ENCODE data around the gene DCAF16. TPM values are rescaled to one million over a fixed set of nuclear protein-coding genes. Genes with fewer than 3 reads are reported as not detected.

Gene DCAF16
- total RNA-seq, 1 experiment from 2014 or later: 18.9 TPM

GRCh38 chr4:17809667-17810066 is 890 bp downstream of the DCAF16 start:
- no peak for DNase-seq (ENCODE audit: low read depth in 1 of 2, low spot score in 2 of 2)
- Histone ChIP-seq H3K9me3 (replicated peaks) (no peaks in the 10 kb centered on the region), H3K4me1 (replicated peaks) (peaks cover 5% of the 10 kb centered on the region), H3K4me3 (peak overlapping the region; percentile 80), H3K36me3 (peaks cover 17% of the 10 kb centered on the region), H3K27ac (peak overlapping the region; percentile 87; the same call in 1 of the 2 replicates), H3K27me3 (replicated peaks) (no peaks in the 10 kb centered on the region)

GRCh38 chr4:17807446-17807845 is 3.1 kb downstream of the DCAF16 start:
- peaks cover 30% of the 10 kb centered on the region for H3K36me3 ChIP-seq
- no peaks in the 10 kb centered on the region for H3K27me3 ChIP-seq (replicated peaks)
- H3K27ac ChIP-seq: no peak overlapping the region
- peak in 1 of 2 experiments; percentile 34 for DNase-seq (ENCODE audit: low read depth in 1 of 2, low spot score in 2 of 2)
- peaks cover 5% of the 10 kb centered on the region for H3K4me1 ChIP-seq (replicated peaks)
- no peaks in the 10 kb centered on the region for H3K9me3 ChIP-seq (replicated peaks)
- peak overlapping the region; percentile 26 for H3K4me3 ChIP-seq

- Histone ChIP-seq H3K9me3 (replicated peaks) (no peaks in the 10 kb centered on the region), H3K27ac (no peak overlapping the region), H3K36me3 (peaks cover 23% of the 10 kb centered on the region), H3K4me3 (no peak overlapping the region), H3K4me1 (replicated peaks) (peaks cover 5% of the 10 kb centered on the region), H3K27me3 (replicated peaks) (no peaks in the 10 kb centered on the region)
- no peak for DNase-seq (ENCODE audit: low read depth in 1 of 2, low spot score in 2 of 2)
These were observed 4.9 kb downstream of the DCAF16 start for GRCh38 chr4:17805580-17806155.

GRCh38 chr4:17797808-17798207 is 12.7 kb downstream of the DCAF16 start:
- Histone ChIP-seq H3K36me3 (0 out of 2 replicates have a peak, but pooled peaks cover 3% of the 10 kb centered on the region), H3K27me3 (replicated peaks) (no peaks in the 10 kb centered on the region), H3K4me3 (no peak overlapping the region), H3K4me1 (replicated peaks) (no peaks in the 10 kb centered on the region), H3K9me3 (replicated peaks) (no peaks in the 10 kb centered on the region), H3K27ac (no peak overlapping the region)
- no peak for DNase-seq (ENCODE audit: low read depth in 1 of 2, low spot score in 2 of 2)

- Histone ChIP-seq H3K36me3 (no peaks in the 10 kb centered on the region), H3K27me3 (replicated peaks) (no peaks in the 10 kb centered on the region), H3K9me3 (replicated peaks) (no peaks in the 10 kb centered on the region), H3K4me1 (replicated peaks) (no peaks in the 10 kb centered on the region), H3K4me3 (no peak overlapping the region), H3K27ac (no peak overlapping the region)
- no peak for DNase-seq (ENCODE audit: low read depth in 1 of 2, low spot score in 2 of 2)
These were observed 15.8 kb downstream of the DCAF16 start for GRCh38 chr4:17794730-17795129.

GRCh38 chr4:17788956-17789355 is 21.6 kb downstream of the DCAF16 start:
- no peak for DNase-seq (ENCODE audit: low read depth in 1 of 2, low spot score in 2 of 2)
- no peaks in the 10 kb centered on the region for H3K36me3 ChIP-seq
- no peaks in the 10 kb centered on the region for H3K4me1 ChIP-seq (replicated peaks)
- no peak overlapping the region for H3K4me3 ChIP-seq
- no peaks in the 10 kb centered on the region for H3K27me3 ChIP-seq (replicated peaks)
- no peaks in the 10 kb centered on the region for H3K9me3 ChIP-seq (replicated peaks)
- H3K27ac ChIP-seq: no peak overlapping the region

- no peaks in the 10 kb centered on the region for H3K9me3 ChIP-seq (replicated peaks)
- H3K27ac ChIP-seq: no peak overlapping the region
- no peak overlapping the region for H3K4me3 ChIP-seq
- DNase-seq (ENCODE audit: low read depth in 1 of 2, low spot score in 2 of 2): no peak
- no peaks in the 10 kb centered on the region for H3K27me3 ChIP-seq (replicated peaks)
- H3K4me1 ChIP-seq (replicated peaks): no peaks in the 10 kb centered on the region
- no peaks in the 10 kb centered on the region for H3K36me3 ChIP-seq
These were observed 23.2 kb downstream of the DCAF16 start for GRCh38 chr4:17787315-17787714.

- Histone ChIP-seq H3K4me1 (replicated peaks) (no peaks in the 10 kb centered on the region), H3K27me3 (replicated peaks) (no peaks in the 10 kb centered on the region), H3K9me3 (replicated peaks) (no peaks in the 10 kb centered on the region), H3K27ac (no peak overlapping the region), H3K4me3 (no peak overlapping the region), H3K36me3 (no peaks in the 10 kb centered on the region)
- no peak for DNase-seq (ENCODE audit: low read depth in 1 of 2, low spot score in 2 of 2)
These were observed 24.0 kb downstream of the DCAF16 start for GRCh38 chr4:17786567-17786966.

GRCh38 chr4:17785858-17786257 is 24.7 kb downstream of the DCAF16 start:
- Histone ChIP-seq H3K9me3 (replicated peaks) (no peaks in the 10 kb centered on the region), H3K27ac (no peak overlapping the region), H3K4me1 (replicated peaks) (no peaks in the 10 kb centered on the region), H3K4me3 (no peak overlapping the region), H3K27me3 (replicated peaks) (no peaks in the 10 kb centered on the region), H3K36me3 (no peaks in the 10 kb centered on the region)
- no peak for DNase-seq (ENCODE audit: low read depth in 1 of 2, low spot score in 2 of 2)

GRCh38 chr4:17781300-17782287 is 29.0 kb downstream of the DCAF16 start, which contains the start of gene FAM184B:
Gene FAM184B, minus strand, starts transcription at chr4:17781621. Its CDS starts 322 bp downstream, at chr4:17781299.
- no peak for DNase-seq (ENCODE audit: low read depth in 1 of 2, low spot score in 2 of 2)
- Histone ChIP-seq H3K4me3 (no peak within 1 kb of the TSS), H3K4me1 (replicated peaks) (no peaks in the 10 kb centered on the region), H3K27me3 (replicated peaks) (peaks cover 3% of the 10 kb centered on the region; the same call in 1 of the 2 replicates), H3K9me3 (replicated peaks) (no peaks in the 10 kb centered on the region), H3K27ac (no peak within 1 kb of the TSS), H3K36me3 (no peaks in the 10 kb centered on the region)

- Histone ChIP-seq H3K27ac (no peak overlapping the region), H3K4me1 (replicated peaks) (no peaks in the 10 kb centered on the region), H3K36me3 (no peaks in the 10 kb centered on the region), H3K9me3 (replicated peaks) (no peaks in the 10 kb centered on the region), H3K4me3 (no peak overlapping the region), H3K27me3 (replicated peaks) (peaks cover 3% of the 10 kb centered on the region; the same call in 1 of the 2 replicates)
- no peak for DNase-seq (ENCODE audit: low read depth in 1 of 2, low spot score in 2 of 2)
These were observed 29.9 kb downstream of the DCAF16 start for GRCh38 chr4:17780501-17781299.

GRCh38 chr4:17778431-17778830 is 32.1 kb downstream of the DCAF16 start:
- H3K9me3 ChIP-seq (replicated peaks): no peaks in the 10 kb centered on the region
- H3K27ac ChIP-seq: no peak overlapping the region
- no peak for DNase-seq (ENCODE audit: low read depth in 1 of 2, low spot score in 2 of 2)
- peaks cover 3% of the 10 kb centered on the region; the same call in 1 of the 2 replicates for H3K27me3 ChIP-seq (replicated peaks)
- H3K4me1 ChIP-seq (replicated peaks): no peaks in the 10 kb centered on the region
- no peaks in the 10 kb centered on the region for H3K36me3 ChIP-seq
- no peak overlapping the region for H3K4me3 ChIP-seq

- no peaks in the 10 kb centered on the region for H3K36me3 ChIP-seq
- H3K27me3 ChIP-seq (replicated peaks): no peaks in the 10 kb centered on the region
- H3K27ac ChIP-seq: no peak overlapping the region
- DNase-seq (ENCODE audit: low read depth in 1 of 2, low spot score in 2 of 2): no peak
- H3K4me1 ChIP-seq (replicated peaks): no peaks in the 10 kb centered on the region
- H3K9me3 ChIP-seq (replicated peaks): no peaks in the 10 kb centered on the region
- H3K4me3 ChIP-seq: no peak overlapping the region
These were observed 37.3 kb downstream of the DCAF16 start for GRCh38 chr4:17773135-17773698.

Measured in SJSA1 (cell line).